GM12875 (cell line): ENCODE results near the gene ZNF786.

ENCODE experiments used
- H3K4me3 ChIP-seq: one replicate; pipeline ENCODE4 v1.5.1; 2011; ENCODE audit warnings: low read depth, low read length, control low read depth
- CTCF ChIP-seq: IDR thresholded peaks from 2 replicates; pipeline ENCODE4 v1.5.1; 2011; ENCODE audit warnings: low read depth, mild to moderate bottlenecking, control low read depth, inconsistent platforms, low read length, moderate library complexity, borderline replicate concordance; ENCODE audit not compliant: insufficient read depth

The ZNF786 gene

DNA sequence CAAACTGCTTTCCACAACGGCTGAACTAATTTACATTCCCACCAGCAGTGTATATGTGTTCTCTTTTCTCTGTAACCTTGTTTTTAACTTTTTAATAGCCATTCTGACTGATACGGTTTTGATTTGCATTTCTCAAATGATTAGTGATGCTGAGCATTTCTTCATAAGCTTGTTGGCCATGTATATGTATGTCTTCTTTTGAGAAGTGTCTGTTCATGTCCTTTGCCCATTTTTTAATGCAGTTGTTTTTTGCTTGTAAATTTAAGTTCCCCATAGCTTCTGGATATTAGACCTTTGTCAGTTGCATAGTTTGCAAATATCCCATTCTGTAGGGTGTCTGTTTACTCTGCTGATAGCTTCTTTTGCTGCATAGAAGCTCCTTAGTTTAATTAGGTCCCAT, 6.1 kb downstream of the ZNF786 start:
- no peak for TF ChIP-seq CTCF
- H3K4me3 ChIP-seq: no peak overlapping the region

DNA sequence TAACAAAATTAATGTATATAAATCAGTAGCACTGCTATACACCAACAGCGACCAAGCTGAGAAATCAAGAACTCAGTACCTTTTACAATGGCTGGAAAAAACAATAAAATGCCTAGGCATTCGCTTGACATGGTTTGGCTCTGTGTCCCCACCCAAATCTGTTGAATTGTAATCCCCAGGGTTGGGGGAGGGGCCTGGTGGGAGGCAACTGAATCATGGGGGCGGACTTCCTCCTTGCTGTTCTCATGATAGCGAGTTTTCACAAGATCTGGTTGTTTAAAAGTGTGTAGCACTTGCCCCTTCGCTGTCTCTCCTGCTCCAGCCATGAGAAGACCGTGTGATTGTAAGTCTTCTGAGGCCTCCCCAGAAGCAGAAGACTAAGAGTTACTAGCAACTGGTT, 8.6 kb downstream of the ZNF786 start:
- H3K4me3 ChIP-seq: no peak overlapping the region
- no peak for TF ChIP-seq CTCF

DNA sequence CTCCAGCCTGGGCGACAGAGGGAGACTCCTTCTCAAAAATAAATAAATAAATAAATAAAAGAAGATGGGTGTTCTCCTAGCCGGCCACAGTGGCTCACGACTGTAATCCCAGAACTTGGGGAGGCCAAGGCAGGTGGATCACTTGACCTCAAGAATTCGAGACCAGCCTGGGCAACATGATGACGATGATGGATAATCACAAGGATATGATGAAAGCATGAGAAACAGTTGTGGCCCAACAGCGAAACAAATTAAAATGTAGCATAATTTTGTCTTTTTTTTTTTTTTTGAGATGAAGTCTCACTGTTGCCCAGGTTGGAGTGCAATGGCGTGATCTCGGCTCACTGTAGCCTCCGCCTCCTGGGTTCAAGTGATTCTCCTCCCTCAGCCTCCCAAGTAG, 12.9 kb downstream of the ZNF786 start:
- no peak for TF ChIP-seq CTCF
- H3K4me3 ChIP-seq: no peak overlapping the region

DNA sequence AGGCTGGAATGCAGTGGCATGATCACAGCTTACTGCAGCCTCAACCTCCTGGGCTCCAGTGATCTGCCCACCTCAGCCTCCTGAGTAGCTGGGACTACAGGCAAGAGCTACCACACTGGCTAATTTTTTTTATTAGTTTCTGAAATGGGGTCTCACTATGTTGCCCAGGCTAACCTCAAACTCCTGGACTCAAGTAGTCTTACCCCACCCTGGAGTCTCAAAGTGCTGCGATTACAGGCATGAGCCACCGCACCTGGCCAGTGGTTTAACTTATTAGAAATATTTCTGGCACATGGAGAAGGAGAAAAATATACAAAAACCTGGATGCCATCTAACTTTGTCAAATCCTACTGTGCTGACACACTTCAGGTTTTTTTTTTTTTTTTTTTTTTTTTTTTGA, 15.2 kb downstream of the ZNF786 start:
- no peak overlapping the region for H3K4me3 ChIP-seq
- no peak for TF ChIP-seq CTCF

- TF ChIP-seq CTCF: no peak
- H3K4me3 ChIP-seq: no peak overlapping the region
Observed at GRCh38 chr7:149074116-149074885, 16.2 kb downstream of the ZNF786 start.

- no peak overlapping the region for H3K4me3 ChIP-seq
- no peak for TF ChIP-seq CTCF
Observed at GRCh38 chr7:149072438-149072775, 18.1 kb downstream of the ZNF786 start.

DNA sequence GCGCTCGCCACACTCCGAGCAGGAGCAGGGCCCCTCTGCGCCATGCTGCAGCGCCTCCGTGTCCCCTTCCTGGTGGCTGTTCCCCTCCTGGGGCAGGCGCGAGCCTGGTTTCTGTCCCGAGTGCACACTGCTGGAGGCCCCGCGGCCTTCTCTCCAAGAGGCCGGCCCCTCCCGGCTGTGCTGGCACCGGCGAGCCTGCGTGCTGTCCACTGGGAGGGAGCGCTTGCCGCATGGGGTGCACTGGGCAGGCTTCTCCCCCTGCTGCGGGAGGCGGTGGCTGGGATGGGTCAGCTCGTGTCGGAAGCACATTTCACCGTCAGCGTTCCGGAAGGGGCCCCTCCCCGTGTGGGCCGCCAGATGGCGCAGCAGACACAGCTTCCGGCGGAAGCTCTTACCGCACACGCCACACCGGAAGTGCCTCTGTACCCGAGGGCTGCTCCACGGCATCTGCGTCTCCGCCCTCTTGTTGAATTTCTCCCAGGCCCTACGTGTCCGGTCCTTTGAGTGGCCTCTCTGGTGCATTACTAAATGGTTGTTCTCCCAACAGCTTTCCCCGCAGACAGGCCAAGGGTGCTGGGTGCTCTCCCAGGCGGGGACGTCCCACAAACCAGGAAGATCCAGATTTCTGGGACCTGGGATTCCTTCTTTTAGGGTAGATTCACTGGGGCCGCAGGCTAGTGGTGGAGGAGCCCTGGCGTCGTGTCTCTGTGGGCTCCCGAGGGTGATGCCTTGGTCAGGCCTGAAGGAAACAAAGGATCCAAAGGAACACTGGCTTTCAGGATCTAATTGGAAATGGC, 18.7 kb downstream of the ZNF786 start:
- no peak for TF ChIP-seq CTCF
- no peak overlapping the region for H3K4me3 ChIP-seq
